ENCODE results near the gene NOS1AP.

Gene NOS1AP

DNA sequence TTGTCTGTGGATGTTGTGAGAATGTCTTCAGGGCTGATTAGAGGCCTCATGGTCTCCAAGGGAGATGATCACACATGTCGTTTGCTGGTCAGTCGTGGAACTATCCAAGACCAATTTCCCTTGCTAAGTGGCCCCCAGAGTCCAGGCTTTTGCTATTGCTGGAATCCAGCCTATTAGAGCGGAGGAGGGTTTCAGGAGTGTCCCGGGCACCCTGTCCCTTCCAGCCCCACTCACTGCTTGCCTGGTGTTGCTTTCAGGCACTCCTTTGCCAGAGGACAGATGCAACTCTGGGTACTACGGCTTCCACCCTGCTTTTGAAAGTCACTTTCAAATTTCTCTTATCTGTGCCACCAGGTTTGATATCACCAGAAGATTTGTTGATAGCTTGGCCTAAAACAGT, 149.1 kb downstream of the NOS1AP start:
- no peak for DNase-seq
- no peak for ATAC-seq (replicated peaks)
- H3K27ac Mint-ChIP-seq = no peak overlapping the region
- H3K27me3 Mint-ChIP-seq = peaks cover 26 to 37% of the 10 kb centered on the region in 2 donors
- no peaks in the 10 kb centered on the region for H3K36me3 Mint-ChIP-seq
- no peak overlapping the region for H3K4me3 Mint-ChIP-seq
- H3K4me1 Mint-ChIP-seq = no peaks in the 10 kb centered on the region
- H3K9me3 Mint-ChIP-seq = no peaks in the 10 kb centered on the region

GRCh38 chr1:162218975-162219374, 149.5 kb downstream of the NOS1AP start:
- Mint-ChIP-seq H3K27me3 (peaks cover 26 to 37% of the 10 kb centered on the region in 2 donors), H3K27ac (no peak overlapping the region), H3K9me3 (no peaks in the 10 kb centered on the region), H3K4me3 (no peak overlapping the region), H3K36me3 (no peaks in the 10 kb centered on the region), H3K4me1 (no peaks in the 10 kb centered on the region)
- DNase-seq (no peak), ATAC-seq (replicated peaks) (no peak)

GRCh38 chr1:162219461-162219860, 150.0 kb downstream of the NOS1AP start:
- Mint-ChIP-seq H3K9me3 (no peaks in the 10 kb centered on the region), H3K4me1 (no peaks in the 10 kb centered on the region), H3K36me3 (no peaks in the 10 kb centered on the region), H3K27ac (no peak overlapping the region), H3K4me3 (no peak overlapping the region), H3K27me3 (peaks cover 26 to 37% of the 10 kb centered on the region in 2 donors)
- DNase-seq (no peak), ATAC-seq (replicated peaks) (no peak)

DNA sequence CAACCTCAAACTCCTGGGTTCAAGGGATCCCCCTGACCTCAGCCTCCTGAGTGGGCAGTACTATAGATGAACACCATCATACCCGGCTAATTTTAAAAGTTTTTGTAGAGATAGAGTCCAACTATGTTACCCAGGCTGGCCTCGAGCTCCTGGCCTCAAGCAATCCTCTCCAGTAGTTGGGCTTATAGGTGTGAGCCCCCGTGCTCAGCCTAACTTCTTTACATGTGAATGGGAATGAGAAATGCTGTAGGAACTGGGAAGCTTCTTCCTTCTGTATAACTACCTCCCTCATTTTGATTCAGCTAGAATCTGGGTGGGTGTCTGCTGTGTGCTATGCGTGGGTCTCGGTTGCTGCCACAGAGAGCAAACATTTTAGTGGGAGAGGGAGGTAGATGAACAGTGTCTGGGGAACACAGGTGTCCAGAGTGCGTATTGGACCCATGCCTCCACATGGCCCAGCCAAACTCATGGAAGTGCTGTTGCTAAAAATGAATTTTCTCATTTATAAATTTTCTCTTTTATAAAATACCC, 150.6 kb downstream of the NOS1AP start:
- Mint-ChIP-seq H3K27ac (no peak overlapping the region), H3K27me3 (peaks cover 26 to 32% of the 10 kb centered on the region in 2 donors), H3K9me3 (no peaks in the 10 kb centered on the region), H3K36me3 (no peaks in the 10 kb centered on the region), H3K4me3 (no peak overlapping the region), H3K4me1 (no peaks in the 10 kb centered on the region)
- ATAC-seq (replicated peaks) = no peak
- no peak for DNase-seq

DNA sequence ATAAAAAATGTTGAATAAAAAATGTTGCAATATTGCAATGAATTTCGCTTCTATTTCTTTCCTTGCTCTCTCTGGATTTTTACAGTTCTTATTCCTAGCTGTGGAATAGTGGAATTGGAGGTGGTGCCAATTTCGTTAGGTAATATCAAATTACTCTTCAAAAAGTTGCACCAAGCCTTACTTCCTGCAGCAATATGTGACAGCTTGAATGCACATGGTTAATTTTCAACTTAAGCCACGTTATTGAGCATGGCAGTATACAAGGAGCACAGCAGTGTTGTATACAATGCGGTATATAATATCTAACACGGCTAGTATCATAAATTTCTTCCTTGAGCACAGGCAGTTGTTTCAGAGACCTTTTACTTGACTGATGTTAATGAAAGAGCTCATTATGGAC, 152.5 kb downstream of the NOS1AP start:
- H3K9me3 Mint-ChIP-seq = no peaks in the 10 kb centered on the region
- H3K4me3 Mint-ChIP-seq = no peak overlapping the region
- H3K36me3 Mint-ChIP-seq = no peaks in the 10 kb centered on the region

DNA sequence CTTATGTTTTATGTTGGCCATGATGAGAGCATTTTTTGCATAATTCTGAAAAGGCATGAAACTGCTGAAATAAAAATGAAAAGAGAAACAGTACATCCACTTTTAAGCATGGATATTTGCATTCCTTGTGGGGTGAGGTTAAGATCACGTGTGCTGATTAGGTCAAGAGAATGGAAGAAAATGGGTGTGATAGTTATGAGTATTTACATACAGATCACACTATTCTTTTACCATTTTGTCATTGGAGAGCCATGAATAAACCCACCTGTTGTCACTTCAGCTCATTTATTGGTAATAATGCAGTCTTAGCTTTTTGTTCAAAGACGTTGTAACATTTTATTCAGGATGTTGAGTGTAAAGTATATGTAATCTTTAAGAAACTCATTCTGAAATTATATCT, 153.2 kb downstream of the NOS1AP start:
- Mint-ChIP-seq H3K4me1 (no peaks in the 10 kb centered on the region), H3K36me3 (no peaks in the 10 kb centered on the region), H3K4me3 (no peak overlapping the region), H3K9me3 (no peaks in the 10 kb centered on the region), H3K27ac (no peak overlapping the region), H3K27me3 (peaks cover 22% of the 10 kb centered on the region in 2 donors)
- no peak for ATAC-seq (replicated peaks)
- no peak for DNase-seq

More for the DNA sequence above, 152.5 kb downstream of the NOS1AP start:
- DNase-seq = no peak
- H3K27me3 Mint-ChIP-seq = peaks cover 21 to 26% of the 10 kb centered on the region in 2 donors
- H3K4me1 Mint-ChIP-seq = no peaks in the 10 kb centered on the region
- ATAC-seq (replicated peaks) = no peak
- H3K27ac Mint-ChIP-seq = no peak overlapping the region

- DNase-seq (no peak), ATAC-seq (replicated peaks) (no peak)
- no peaks in the 10 kb centered on the region for H3K9me3 Mint-ChIP-seq
- no peaks in the 10 kb centered on the region for H3K36me3 Mint-ChIP-seq
- H3K4me1 Mint-ChIP-seq = no peaks in the 10 kb centered on the region
- peaks cover 20 to 26% of the 10 kb centered on the region in 2 donors for H3K27me3 Mint-ChIP-seq
- H3K27ac Mint-ChIP-seq = no peak overlapping the region
- no peak overlapping the region for H3K4me3 Mint-ChIP-seq
Observed at GRCh38 chr1:162223488-162223887, 154.0 kb downstream of the NOS1AP start.

GRCh38 chr1:162224267-162224666, 154.8 kb downstream of the NOS1AP start:
- Mint-ChIP-seq H3K36me3 (no peaks in the 10 kb centered on the region), H3K9me3 (no peaks in the 10 kb centered on the region), H3K27me3 (peaks cover 20 to 26% of the 10 kb centered on the region in 2 donors), H3K4me3 (no peak overlapping the region), H3K27ac (no peak overlapping the region), H3K4me1 (peaks cover 1 to 3% of the 10 kb centered on the region in 2 donors)
- ATAC-seq (replicated peaks) (no peak), DNase-seq (no peak)

DNA sequence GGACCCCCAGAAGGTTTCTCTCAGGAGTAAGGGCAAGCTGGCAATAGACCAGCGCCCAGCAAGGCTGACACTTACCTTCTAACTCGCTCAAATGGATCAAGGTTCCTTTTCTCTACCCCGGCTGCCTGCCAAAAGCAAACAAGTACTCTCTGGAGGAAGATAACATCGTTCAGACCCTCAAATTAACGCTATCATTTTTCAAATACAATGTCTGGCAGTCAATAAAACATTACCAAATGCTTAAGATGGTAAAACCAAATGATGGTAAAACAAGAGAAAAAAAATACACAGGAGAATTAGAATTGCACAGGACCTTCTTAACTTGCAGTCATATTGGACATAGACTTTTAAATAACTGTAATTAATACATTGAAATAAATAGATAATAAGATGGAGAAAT, 159.1 kb downstream of the NOS1AP start:
- Mint-ChIP-seq H3K27ac (no peak overlapping the region), H3K36me3 (no peaks in the 10 kb centered on the region), H3K27me3 (peaks cover 0 to 5% of the 10 kb centered on the region in 2 donors), H3K4me1 (peaks cover 11 to 18% of the 10 kb centered on the region in 2 donors), H3K4me3 (no peak overlapping the region), H3K9me3 (no peaks in the 10 kb centered on the region)
- DNase-seq (no peak), ATAC-seq (replicated peaks) (no peak)

DNA sequence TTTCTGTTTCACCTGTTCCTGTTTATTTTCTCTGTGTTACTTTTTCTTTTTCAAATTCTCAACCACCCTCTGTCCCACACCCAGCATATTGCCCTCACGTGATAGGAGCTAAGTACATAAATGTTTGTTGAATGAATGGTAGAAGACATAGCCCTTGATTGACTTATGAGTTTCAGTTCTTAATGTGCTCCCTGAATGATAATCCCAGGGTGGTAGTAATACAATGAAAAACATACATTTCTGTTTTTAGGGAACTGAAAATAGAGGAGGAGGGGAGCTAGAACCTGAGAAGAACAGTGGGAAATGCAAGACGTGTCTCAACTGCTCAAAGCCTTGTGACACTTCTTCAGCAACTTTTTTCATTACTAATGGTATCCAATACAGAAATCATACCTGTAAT, 160.1 kb downstream of the NOS1AP start:
- Mint-ChIP-seq H3K4me3 (no peak overlapping the region), H3K36me3 (no peaks in the 10 kb centered on the region), H3K4me1 (peaks cover 11 to 18% of the 10 kb centered on the region in 2 donors), H3K27ac (no peak overlapping the region), H3K9me3 (no peaks in the 10 kb centered on the region), H3K27me3 (peaks cover 2 to 9% of the 10 kb centered on the region in 2 donors)
- DNase-seq (no peak), ATAC-seq (replicated peaks) (peak; percentile 69 to 78)

DNA sequence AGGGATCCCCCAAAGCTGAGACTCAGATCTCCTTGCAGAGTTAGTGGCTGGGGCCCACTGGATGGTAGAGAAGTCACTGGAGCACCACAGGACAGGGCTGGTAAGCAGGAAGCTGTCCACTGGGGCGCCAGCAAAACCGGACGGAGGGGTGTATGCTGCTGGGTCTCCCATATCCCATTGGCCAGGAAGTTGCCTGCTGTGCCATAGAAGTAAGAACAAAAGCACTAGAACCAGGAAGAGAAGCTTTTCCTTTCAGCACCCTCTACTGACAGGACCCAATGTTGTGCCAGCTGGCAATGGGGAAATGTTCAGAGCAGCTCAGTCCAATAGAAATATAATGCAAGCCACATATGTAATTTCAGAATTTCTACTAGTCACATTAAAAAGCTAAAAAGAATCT, 160.6 kb downstream of the NOS1AP start:
- DNase-seq (no peak), ATAC-seq (replicated peaks) (no peak)
- Mint-ChIP-seq H3K4me1 (peaks cover 11 to 18% of the 10 kb centered on the region in 2 donors), H3K27ac (no peak overlapping the region), H3K9me3 (no peaks in the 10 kb centered on the region), H3K4me3 (no peak overlapping the region), H3K36me3 (no peaks in the 10 kb centered on the region), H3K27me3 (peaks cover 5 to 9% of the 10 kb centered on the region in 2 donors)

- Mint-ChIP-seq H3K27ac (no peak overlapping the region), H3K27me3 (peaks cover 5 to 12% of the 10 kb centered on the region in 2 donors), H3K4me1 (peaks cover 11 to 18% of the 10 kb centered on the region in 2 donors), H3K4me3 (no peak overlapping the region), H3K36me3 (no peaks in the 10 kb centered on the region), H3K9me3 (no peaks in the 10 kb centered on the region)
- ATAC-seq (replicated peaks) (no peak), DNase-seq (no peak)
Observed at GRCh38 chr1:162230517-162230916, 161.0 kb downstream of the NOS1AP start.

DNA sequence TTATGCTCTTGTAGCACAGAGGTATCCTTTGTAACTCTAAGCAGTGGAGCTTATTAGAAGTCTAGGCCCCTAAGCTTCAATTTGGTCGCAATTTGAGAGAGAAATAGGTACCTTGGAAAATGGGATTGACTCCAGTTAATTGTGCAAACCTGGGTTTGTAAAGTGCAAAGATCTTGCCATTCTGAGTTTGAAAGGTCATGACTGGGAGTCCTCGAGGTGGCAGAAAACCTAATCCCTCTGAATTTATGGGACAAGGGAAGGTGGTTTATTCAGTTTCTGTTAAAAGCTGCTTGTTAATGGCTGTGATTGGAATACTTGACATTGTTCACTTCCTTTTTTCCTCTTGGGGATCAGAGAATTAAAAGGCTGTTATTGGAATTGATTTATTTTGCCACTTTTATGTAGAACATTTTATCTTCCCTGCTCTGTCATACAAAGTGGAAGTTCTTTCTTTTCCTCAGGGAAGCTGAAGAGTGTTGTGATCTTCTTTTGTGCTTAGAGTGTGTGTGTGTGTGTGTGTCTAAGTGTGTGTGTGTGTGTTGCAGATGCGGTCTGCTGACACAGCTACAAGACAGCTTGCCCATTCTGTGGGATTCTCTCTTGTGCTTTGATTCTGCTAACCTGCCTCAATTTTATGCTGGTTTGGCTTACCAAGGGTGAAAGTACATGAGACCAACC, 162.7 kb downstream of the NOS1AP start:
- Mint-ChIP-seq H3K36me3 (no peaks in the 10 kb centered on the region), H3K4me3 (no peak overlapping the region), H3K9me3 (no peaks in the 10 kb centered on the region), H3K27ac (no peak overlapping the region), H3K4me1 (peaks cover 11 to 18% of the 10 kb centered on the region in 2 donors), H3K27me3 (peaks cover 5 to 15% of the 10 kb centered on the region in 2 donors)
- DNase-seq (no peak), ATAC-seq (replicated peaks) (no peak)

DNA sequence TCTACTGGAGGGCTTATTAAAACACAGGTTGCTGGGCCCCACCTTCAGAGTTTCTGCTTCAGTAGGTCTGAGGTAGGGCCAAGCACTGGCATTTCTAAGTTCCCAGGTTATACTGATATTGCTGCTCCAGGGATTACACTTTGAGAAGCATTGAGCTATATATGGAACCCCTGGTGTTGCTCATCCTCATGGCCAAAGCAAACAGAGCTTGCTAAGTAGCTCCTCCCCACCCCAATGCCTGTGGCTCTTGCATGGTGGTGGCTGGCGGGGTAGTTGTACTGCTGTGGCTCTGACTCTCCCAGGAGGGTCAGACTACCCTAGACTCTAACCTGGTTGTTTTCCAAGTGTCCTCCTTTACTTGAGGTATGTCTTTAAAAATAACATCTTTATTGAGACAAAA, 163.6 kb downstream of the NOS1AP start:
- DNase-seq = no peak
- no peak for ATAC-seq (replicated peaks)
- peaks cover 11 to 18% of the 10 kb centered on the region in 2 donors for H3K4me1 Mint-ChIP-seq
- H3K27me3 Mint-ChIP-seq = peaks cover 5 to 11% of the 10 kb centered on the region in 2 donors
- H3K4me3 Mint-ChIP-seq = no peak overlapping the region
- H3K36me3 Mint-ChIP-seq = no peaks in the 10 kb centered on the region
- no peak overlapping the region for H3K27ac Mint-ChIP-seq
- H3K9me3 Mint-ChIP-seq = no peaks in the 10 kb centered on the region

GRCh38 chr1:162233937-162234336, 164.4 kb downstream of the NOS1AP start:
- no peak for DNase-seq
- Mint-ChIP-seq H3K9me3 (no peaks in the 10 kb centered on the region), H3K36me3 (no peaks in the 10 kb centered on the region), H3K27ac (no peak overlapping the region), H3K4me3 (no peak overlapping the region), H3K27me3 (peaks cover 5 to 10% of the 10 kb centered on the region in 2 donors), H3K4me1 (peaks cover 11 to 18% of the 10 kb centered on the region in 2 donors)
- no peak for ATAC-seq (replicated peaks)
